Fibroblast of skin of right quadriceps (primary cell): ENCODE measurements around the gene PHEX.
"Not testable (repeated sequence)": the region's sequence is repeated elsewhere in the genome, so short reads cannot be mapped to it uniquely, and the experiment has no call there.

Source experiments
- DNase-seq: peaks from one replicate; pipeline ENCODE4 v3.0.0-alpha.2; 2013

PHEX gene

GRCh38 chrX:22268706-22269105 is 236.6 kb downstream of the PHEX start:
- no peak for DNase-seq

DNA sequence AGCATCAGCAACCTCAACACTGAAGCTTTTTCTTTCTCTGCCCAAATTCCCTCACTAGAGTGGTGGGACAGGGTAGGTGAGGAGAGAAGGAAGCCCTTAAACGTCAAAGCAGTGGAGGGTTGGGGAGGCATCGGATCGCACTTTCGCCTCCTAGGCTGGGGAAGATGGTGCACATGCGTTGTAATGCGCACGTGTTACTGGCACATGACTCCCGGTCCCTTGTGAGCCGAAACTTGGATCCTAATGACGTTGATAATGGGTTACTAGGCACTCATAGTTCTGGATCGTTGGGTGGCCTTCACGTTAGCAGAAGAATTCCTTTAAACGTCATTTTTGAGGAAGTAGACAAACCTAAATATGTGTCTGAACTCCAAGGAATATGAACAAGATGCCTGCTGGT is 240.5 kb downstream of the PHEX start, which contains the start of gene CBLL2:
CBLL2 (plus strand) TSS at position 301 of the 400 bp plus-strand sequence; CDS start at position 380, 79 bp downstream.
- DNase-seq, result no peak

DNA sequence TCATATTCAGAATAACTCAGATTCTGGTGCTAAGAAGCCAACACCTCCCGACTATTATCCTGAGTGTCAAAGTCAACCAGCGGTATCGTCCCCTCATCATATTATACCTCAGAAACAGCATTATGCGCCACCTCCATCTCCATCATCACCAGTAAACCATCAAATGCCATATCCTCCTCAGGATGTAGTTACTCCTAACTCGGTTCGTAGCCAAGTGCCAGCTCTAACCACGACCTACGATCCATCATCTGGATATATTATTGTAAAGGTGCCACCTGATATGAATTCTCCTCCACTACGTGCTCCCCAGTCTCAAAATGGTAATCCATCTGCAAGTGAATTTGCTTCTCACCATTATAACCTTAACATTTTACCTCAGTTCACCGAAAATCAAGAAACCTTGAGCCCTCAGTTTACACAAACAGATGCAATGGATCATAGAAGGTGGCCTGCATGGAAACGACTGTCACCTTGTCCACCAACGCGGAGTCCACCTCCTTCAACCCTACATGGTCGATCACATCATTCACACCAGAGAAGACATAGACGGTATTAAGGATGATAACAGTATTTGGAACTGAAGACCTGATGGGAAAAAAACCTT is 241.7 kb downstream of the PHEX start:
- DNase-seq, result no peak

DNA sequence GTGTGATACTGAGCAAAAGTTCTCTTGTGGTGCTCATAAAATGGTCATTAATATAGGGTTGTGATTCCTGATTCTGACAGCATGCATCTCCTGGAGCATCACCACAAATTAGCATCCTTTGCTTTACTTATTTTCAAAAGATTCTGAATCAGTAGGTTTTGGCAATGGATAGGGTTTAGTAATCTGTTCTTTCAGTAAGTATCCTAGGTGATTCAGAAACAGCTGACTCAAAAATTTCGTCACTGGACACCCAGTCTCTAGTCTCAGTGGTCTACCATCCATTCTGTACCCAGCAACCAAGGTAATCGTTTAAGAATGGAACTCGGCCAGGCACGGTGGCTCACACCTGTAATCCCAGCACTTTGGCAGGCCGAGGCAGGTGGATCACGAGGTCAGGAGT is 244.7 kb downstream of the PHEX start:
- DNase-seq, result no peak

GRCh38 chrX:22278375-22278774 is 246.2 kb downstream of the PHEX start:
- no peak for DNase-seq

DNA sequence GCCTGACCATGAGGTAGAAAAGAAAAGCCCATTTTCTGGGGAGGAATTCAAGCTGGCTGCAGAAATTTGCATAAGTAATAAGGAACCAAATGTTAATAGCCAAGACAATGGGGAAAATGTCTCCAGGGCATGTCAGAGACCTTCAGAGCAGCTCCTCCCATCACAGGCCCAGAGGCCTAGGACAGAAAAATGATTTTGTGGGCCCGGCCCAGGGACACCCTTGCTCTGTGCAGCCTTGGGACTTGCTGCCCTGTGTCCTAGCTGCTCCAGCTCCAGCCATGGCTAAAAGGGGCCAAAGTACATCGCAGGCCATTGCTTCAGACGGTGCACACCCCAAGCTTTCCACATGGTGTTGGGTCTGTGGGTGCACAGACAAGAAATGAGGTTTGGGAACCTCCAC is 257.1 kb downstream of the PHEX start:
- DNase-seq, result not testable (repeated sequence)

DNA sequence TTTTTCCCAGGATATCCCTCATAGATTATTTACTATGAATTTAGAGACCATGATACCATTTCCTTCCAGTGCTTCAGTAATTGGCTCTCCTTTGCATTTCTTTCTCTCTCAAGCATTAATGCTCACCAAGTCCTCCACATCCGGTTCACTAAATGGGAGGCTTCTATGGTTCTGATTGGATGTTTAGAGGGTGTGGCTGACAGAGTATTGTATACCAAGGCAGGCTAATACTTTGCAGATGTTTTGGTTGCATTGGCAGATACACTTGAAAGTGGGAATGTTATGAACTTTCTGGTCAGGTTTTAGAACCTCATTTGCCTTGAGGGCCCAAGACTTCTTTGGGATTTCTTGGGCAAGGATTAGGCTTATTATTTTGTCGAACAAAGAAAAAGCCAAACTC is 264.7 kb downstream of the PHEX start:
- peak; percentile 27 for DNase-seq

DNA sequence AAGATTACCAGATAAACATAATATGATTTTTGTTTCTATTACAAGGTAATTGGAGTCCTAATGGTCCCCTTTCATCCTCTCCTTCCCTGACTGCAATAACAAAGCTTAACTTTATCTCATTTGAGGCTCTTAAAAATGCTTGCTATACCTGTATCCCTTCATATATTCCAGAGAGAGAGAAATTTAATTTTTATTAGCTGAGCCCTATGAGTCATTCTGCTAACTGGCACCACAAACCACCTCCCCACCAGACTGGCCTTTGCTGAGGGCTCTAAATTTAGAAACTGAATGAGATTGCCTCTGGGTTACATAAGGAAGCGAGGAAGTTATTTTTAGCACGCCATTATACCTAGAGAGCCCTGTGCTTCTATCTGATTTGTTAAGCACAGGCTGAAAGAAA is 268.0 kb downstream of the PHEX start:
- peak; percentile 75 for DNase-seq
